HG02623 (cell line): ENCODE measurements around the gene NOM1.

ENCODE experiments used
- ATAC-seq: cut with Tn5 transposase; IDR thresholded peaks from one replicate; pipeline ENCODE4 v1.9.1; 2021; ENCODE audit warnings: moderate library complexity; ENCODE audit not compliant: unreplicated experiment

Gene NOM1

DNA sequence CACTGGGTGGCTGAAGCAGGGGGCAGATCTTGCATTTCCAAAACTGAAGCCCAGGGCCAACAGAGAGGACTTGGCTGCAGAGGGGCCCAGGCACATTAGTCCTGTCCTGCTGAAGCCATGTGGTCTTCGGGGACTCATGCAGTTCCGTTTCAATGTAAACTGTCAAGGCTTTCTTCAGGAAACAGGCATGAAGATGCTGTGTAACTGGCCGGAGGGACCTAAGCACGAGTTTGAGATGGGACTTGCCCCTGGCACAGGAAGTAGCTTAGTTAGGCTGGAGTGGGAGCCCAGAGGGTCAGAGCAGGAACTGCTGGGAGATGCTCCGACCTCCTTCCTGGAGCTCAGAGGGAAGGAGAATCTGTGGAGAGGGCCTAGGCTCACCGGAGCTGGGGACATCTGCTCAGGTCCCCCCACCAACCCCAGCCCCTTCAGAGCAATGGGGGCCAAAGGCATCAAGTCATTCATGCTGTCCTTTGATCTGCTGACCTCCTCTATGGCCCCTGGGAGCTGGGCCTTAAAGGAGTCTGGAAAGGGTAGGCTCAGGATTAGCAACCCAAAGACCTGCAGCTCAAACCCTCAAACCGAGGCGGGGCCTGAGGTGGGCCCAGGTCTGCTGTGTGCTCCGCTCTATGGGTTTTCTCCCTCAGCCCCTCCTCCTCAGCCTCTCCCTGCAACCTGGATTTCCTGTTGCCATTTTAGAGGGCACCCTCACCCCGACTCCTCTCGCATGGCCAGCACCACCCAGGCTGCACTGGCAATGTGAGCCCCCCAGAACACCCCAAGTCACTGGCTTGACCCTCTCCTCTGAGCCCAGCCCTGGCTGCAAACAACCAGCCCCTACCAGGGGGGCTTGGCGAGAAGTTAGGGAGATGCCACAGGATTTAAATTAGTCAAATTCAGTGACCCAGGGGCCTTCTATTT is 65.4 kb downstream of the NOM1 start:
- ATAC-seq = no peak

DNA sequence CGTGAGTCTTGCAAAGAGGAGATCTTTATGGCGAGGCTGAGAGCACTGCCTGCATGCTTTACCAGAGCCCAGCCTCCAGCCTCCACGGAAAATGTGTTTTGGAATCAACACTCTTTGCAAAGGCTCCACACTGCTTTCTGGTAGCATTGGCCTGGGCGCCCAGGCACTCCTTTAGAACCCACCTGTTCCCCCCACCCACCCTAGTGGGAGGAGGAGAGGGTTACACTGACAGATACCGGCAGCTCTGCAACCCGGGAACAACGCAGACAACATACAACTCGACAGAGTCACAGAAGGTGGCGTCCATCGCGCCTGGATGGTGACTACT is 66.5 kb downstream of the NOM1 start:
- peak; percentile 14 for ATAC-seq

GRCh38 chr7:157016352-157017041 is 67.0 kb downstream of the NOM1 start:
- peak; percentile 69 for ATAC-seq

DNA sequence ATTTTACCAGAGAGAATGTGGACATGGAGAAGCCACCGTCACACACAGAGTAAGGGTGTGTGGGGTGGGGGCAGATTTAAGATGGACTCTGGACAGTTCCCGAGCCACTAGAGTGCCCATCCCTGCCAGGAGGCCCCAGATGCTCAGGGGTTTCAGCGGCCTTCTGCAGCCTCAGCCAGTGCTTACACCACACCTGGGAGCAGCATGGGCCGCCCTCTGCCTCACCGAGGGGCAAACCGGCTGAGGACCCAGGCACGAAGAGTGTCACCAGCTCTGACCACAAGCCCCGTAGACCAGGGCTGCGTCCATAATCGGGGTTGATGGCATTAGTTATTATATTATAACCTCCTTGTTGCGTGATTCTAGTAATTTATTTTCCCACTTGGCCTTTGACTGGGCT is 67.6 kb downstream of the NOM1 start:
- ATAC-seq = no peak

GRCh38 chr7:157017603-157018327 is 68.3 kb downstream of the NOM1 start:
- no peak for ATAC-seq

- ATAC-seq = no peak
These were observed 69.0 kb downstream of the NOM1 start for GRCh38 chr7:157018328-157018996.

- no peak for ATAC-seq
These were observed 69.6 kb downstream of the NOM1 start for GRCh38 chr7:157018997-157019608.

- no peak for ATAC-seq
These were observed 70.4 kb downstream of the NOM1 start for GRCh38 chr7:157019718-157020451.

- ATAC-seq = no peak
These were observed 71.1 kb downstream of the NOM1 start for GRCh38 chr7:157020514-157021070.

DNA sequence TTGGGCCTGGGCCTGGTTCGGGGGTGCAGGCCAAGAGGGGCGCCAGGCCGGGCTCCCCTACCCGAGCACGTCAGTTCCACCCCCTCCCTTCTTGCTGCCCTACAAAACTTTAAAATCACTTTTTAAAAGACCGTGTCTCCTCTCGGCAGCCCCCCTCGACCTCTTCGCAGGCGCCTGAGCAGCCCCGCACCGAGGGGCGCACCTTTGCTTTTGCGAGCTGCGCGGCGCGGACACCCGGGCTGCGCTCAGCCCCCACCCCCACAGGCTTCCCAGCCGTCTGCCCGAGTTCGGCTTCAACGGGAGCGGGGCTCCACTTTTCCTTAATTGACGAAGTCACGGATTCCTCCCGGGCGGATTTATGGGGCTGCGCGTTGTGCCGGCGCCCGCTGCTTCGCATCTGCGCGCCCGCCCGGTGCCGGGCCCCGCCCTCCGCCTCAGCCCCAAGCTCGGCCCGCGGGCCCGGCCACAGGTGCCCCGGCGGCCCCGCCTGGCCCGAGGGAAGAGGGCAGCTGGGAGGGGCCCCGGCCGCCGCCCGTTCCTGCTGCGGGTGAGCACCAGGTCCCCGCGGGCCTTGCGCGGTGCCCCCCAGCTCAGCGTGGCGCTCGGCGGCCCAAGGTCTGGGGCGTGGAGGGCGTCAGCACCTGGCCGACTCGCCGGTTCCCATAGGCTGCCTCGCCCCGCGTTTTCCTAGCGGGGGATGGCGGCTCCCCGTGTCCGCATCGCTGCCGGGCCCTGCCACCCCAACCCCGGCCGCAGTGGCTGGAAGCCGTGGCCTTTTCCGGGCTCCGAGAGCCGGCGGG is 71.8 kb downstream of the NOM1 start:
- no peak for ATAC-seq

GRCh38 chr7:157021871-157022680 is 72.6 kb downstream of the NOM1 start:
- no peak for ATAC-seq
